A549 (cell line): ENCODE results near the gene KIAA1671. TPM values are rescaled to one million over a fixed set of nuclear protein-coding genes. Genes with fewer than 3 reads are reported as not detected.
"Not testable (repeated sequence)": the region's sequence is repeated elsewhere in the genome, so short reads cannot be mapped to it uniquely, and the experiment has no call there.

Experiments used
- ATAC-seq, 2 experiments: fragments of 200-7000 bp in 1 of 2; fragments of >200 bp in 1 of 2; cut with Nextera tagmentation in 1 of 2; cut with Tn5 transposase in 1 of 2; 3 replicates each; pipeline versions ENCODE4 v1.8.0 to v1.9.1; 2018 to 2020; ENCODE audit warnings: mild to moderate bottlenecking in 1 of 2, moderate library complexity in 1 of 2
- CTCF ChIA-PET: fragments of 300-600 bp; sonication (Branson Sonifier 250); formaldehyde crosslinking; extraction: SDS; loops from one replicate; lab custom pipeline; 2021; ENCODE audit warnings: antibody characterized with exemption, inconsistent platforms; lab: Yijun Ruan, JAX
- POLR2A ChIA-PET: fragments of 350-600 bp; formaldehyde crosslinking; extraction: SDS; loops from one replicate; lab custom pipeline; 2021; ENCODE audit warnings: antibody characterized with exemption, inconsistent platforms; lab: Yijun Ruan, JAX
- DNase-seq, 2 experiments: peaks; one replicate each; pipeline versions ENCODE4 v3.0.0 to v3.0.0-alpha.2; 2011 to 2016; ENCODE audit warnings: low read depth in 1 of 2, low spot score in 1 of 2
- FAIRE-seq: peaks from 2 replicates; lab custom pipeline; 2011; peaks lifted over from hg19 to GRCh38; lab: Jason Lieb, UNC
- H3K27ac ChIP-seq, 2 experiments: fragments of >200 bp; sonication (Bioruptor Twin); formaldehyde crosslinking; 3 replicates each; pipeline ENCODE4 v1.5.1; 2016 to 2017
- H3K4me1 ChIP-seq: fragments of >200 bp; sonication (Bioruptor Twin); formaldehyde crosslinking; 3 replicates; pipeline ENCODE4 v1.6.1; 2016
- H3K4me2 ChIP-seq: fragments of >200 bp; sonication (Bioruptor Twin); formaldehyde crosslinking; 3 replicates; pipeline ENCODE4 v1.6.1; 2016
- H3K4me3 ChIP-seq: fragments of >200 bp; sonication (Bioruptor Twin); formaldehyde crosslinking; 3 replicates; pipeline ENCODE4 v1.5.1; 2016
- H3K9me3 ChIP-seq: fragments of >200 bp; sonication (Bioruptor Twin); formaldehyde crosslinking; 3 replicates; pipeline ENCODE4 v1.6.1; 2016
- BCL3 ChIP-seq: fragments of >200 bp; sonication (Bioruptor Twin); formaldehyde crosslinking; IDR thresholded peaks from 3 replicates; pipeline ENCODE4 v1.6.1; 2016
- CHD2 ChIP-seq: fragments of 150-350 bp; IDR thresholded peaks from 2 replicates; pipeline ENCODE4 v1.6.1; 2014; ENCODE audit warnings: low read length; ENCODE audit not compliant: partially characterized antibody
- E2F6 ChIP-seq: IDR thresholded peaks from 2 replicates; pipeline ENCODE4 v1.6.1; 2012; ENCODE audit warnings: low read depth, borderline replicate concordance
- EHF ChIP-seq: fragments of 250-450 bp; sonication (Bioruptor Pico); IDR thresholded peaks from 2 replicates; pipeline ENCODE4 v1.5.0; 2020; ENCODE audit warnings: mild to moderate bottlenecking
- EHMT2 ChIP-seq: fragments of 200-600 bp; sonication (generic); IDR thresholded peaks from 2 replicates; pipeline ENCODE4 v1.6.1; 2016; ENCODE audit warnings: antibody characterized with exemption, low read depth, mild to moderate bottlenecking, moderate library complexity
- ELK1 ChIP-seq: fragments of 150-350 bp; IDR thresholded peaks from 2 replicates; pipeline ENCODE4 v1.6.1; 2014; ENCODE audit warnings: low read depth, mild to moderate bottlenecking, low read length
- EP300 ChIP-seq, 2 experiments: fragments of >200 bp; sonication (Bioruptor Twin); formaldehyde crosslinking; IDR thresholded peaks; 2 replicates in 1 of 2; 3 replicates in 1 of 2; pipeline ENCODE4 v1.6.1; 2016 to 2017
- FOSB ChIP-seq: fragments of 250-450 bp; sonication (Bioruptor Pico); IDR thresholded peaks from 2 replicates; pipeline ENCODE4 v1.5.0; 2020; ENCODE audit warnings: mild to moderate bottlenecking, moderate library complexity
- FOXS1 ChIP-seq: fragments of 250-450 bp; sonication (Bioruptor Pico); IDR thresholded peaks from 2 replicates; pipeline ENCODE4 v1.5.0; 2020; ENCODE audit warnings: mild to moderate bottlenecking, moderate library complexity
- HES2 ChIP-seq: fragments of >200 bp; sonication (Bioruptor Twin); formaldehyde crosslinking; IDR thresholded peaks from 2 replicates; pipeline ENCODE4 v1.6.1; 2016
- HOXB13 ChIP-seq: fragments of 250-450 bp; sonication (Bioruptor Pico); IDR thresholded peaks from 2 replicates; pipeline ENCODE4 v1.5.0; 2020; ENCODE audit warnings: low read depth, mild to moderate bottlenecking, moderate library complexity
- JUN ChIP-seq, 2 experiments: fragments of >200 bp; sonication (Bioruptor Twin); formaldehyde crosslinking; IDR thresholded peaks; 2 replicates in 1 of 2; 3 replicates in 1 of 2; pipeline ENCODE4 v1.6.1; 2016 to 2017
- NFE2L2 ChIP-seq: fragments of 150-350 bp; conservative IDR thresholded peaks from 2 replicates; pipeline ENCODE4 v1.6.1; 2014; ENCODE audit warnings: low read length
- NR3C1 ChIP-seq: fragments of >200 bp; sonication (Bioruptor Twin); formaldehyde crosslinking; IDR thresholded peaks from 3 replicates; pipeline ENCODE4 v1.6.1; 2017
- POLR2A ChIP-seq: IDR thresholded peaks from 2 replicates; pipeline ENCODE4 v1.6.1; 2012; ENCODE audit warnings: mild to moderate bottlenecking, low read length
- RFX5 ChIP-seq: fragments of 450-650 bp; IDR thresholded peaks from 2 replicates; pipeline ENCODE4 v1.7.1; 2014; ENCODE audit warnings: antibody characterized with exemption, mild to moderate bottlenecking, moderate library complexity
- SMC3 ChIP-seq: fragments of >200 bp; sonication (Bioruptor Twin); formaldehyde crosslinking; IDR thresholded peaks from 3 replicates; pipeline ENCODE4 v1.6.1; 2018; ENCODE audit warnings: inconsistent platforms
- SREBF2 ChIP-seq: fragments of 450-650 bp; IDR thresholded peaks from 2 replicates; pipeline ENCODE4 v1.6.1; 2014; ENCODE audit warnings: mild to moderate bottlenecking, moderate library complexity
- TFCP2L1 ChIP-seq: fragments of 250-450 bp; sonication (Bioruptor Pico); IDR thresholded peaks from 2 replicates; pipeline ENCODE4 v1.5.0; 2021; ENCODE audit warnings: mild to moderate bottlenecking
- ZNF302 ChIP-seq: fragments of 250-450 bp; sonication (Bioruptor Pico); IDR thresholded peaks from 2 replicates; pipeline ENCODE4 v1.9.0; 2021; ENCODE audit warnings: inconsistent platforms, mild to moderate bottlenecking, moderate library complexity
- ZSCAN20 ChIP-seq: fragments of 250-450 bp; sonication (Bioruptor Pico); IDR thresholded peaks from 2 replicates; pipeline ENCODE4 v1.8.0; 2022; ENCODE audit warnings: mild to moderate bottlenecking, moderate library complexity
- WGBS: methylation state at CpG from one replicate; pipeline ENCODE4 v1.1.6; 2017; ENCODE audit errors: missing lambda C conversion rate; 5-methylcytosine and 5-hydroxymethylcytosine counted together
- polyA plus RNA-seq, 4 experiments: library from polyadenylated mRNA; depleted of rRNA in 3 of 4; stranded (reverse); fragments of >200 nt; fragmentation: RNase III in 1 of 4; extraction: RNeasy Plus Mini Kit Qiagen cat#74134 plus additional on column Dnase treatment in 1 of 4; gene quantifications; 2 replicates in 3 of 4; 3 replicates in 1 of 4; pipeline ENCODE4 v1.2.3, GENCODE V29; 2011 to 2017

KIAA1671 gene
- polyA plus RNA-seq, 2 of the 4 experiments (the other 2 are of a cell fraction) = 5.3 to 7.9 TPM

GRCh38 chr22:25177895-25178294 is 225.4 kb downstream of the KIAA1671 start (continued):
- TF ChIP-seq ELK1 (no peak), CHD2 (no peak), JUN (IDR thresholded peaks at IDR 0.05) (no peak), POLR2A (no peak), FOSB (CRISPR knock-in tag) (no peak), RFX5 (no peak), TFCP2L1 (CRISPR knock-in tag) (no peak), ZSCAN20 (CRISPR knock-in tag) (no peak)

- H3K4me1 ChIP-seq, H3K9me3 ChIP-seq, DNase-seq, POLR2A ChIA-PET, H3K4me3 ChIP-seq, H3K4me2 ChIP-seq, H3K27ac ChIP-seq, FAIRE-seq, ATAC-seq: not testable (repeated sequence)
- WGBS = no CpG with 5 or more reads among the region's 6 CpGs
- CTCF ChIA-PET = interaction anchor here (0.6 kb wide), 1 partner anchor 20 kb away, joined by 3 read pairs; no protein-coding TSS in a partner anchor
These were observed 225.8 kb downstream of the KIAA1671 start for GRCh38 chr22:25178348-25178747.

GRCh38 chr22:25178869-25179631 is 226.5 kb downstream of the KIAA1671 start:
- H3K4me3 ChIP-seq, DNase-seq, POLR2A ChIA-PET, H3K4me2 ChIP-seq, H3K27ac ChIP-seq, H3K9me3 ChIP-seq, FAIRE-seq, H3K4me1 ChIP-seq: not testable (repeated sequence)
- ATAC-seq = peak in 1 of 2 experiments; percentile 44; a peak in 1 of 6 replicates
- CTCF ChIA-PET = interaction anchor here (1.2 kb wide), 1 partner anchor 9 kb away, joined by 3 read pairs; no protein-coding TSS in a partner anchor
- WGBS = 96% methylated on average over 43 of the region's 63 CpGs

GRCh38 chr22:25182131-25183110 is 229.9 kb downstream of the KIAA1671 start:
- DNase-seq (no peak), ATAC-seq (no peak), FAIRE-seq (no peak)
- H3K9me3 ChIP-seq = no peaks in the 10 kb centered on the region; the same call in 2 of the 3 replicates
- no peaks in the 10 kb centered on the region for H3K4me1 ChIP-seq
- H3K27ac ChIP-seq = no peak overlapping the region
- no peak overlapping the region for H3K4me2 ChIP-seq
- ChIA-PET CTCF (no interaction called here), POLR2A (no interaction called here)
- TF ChIP-seq POLR2A (no peak), ZNF302 (CRISPR knock-in tag) (no peak), SMC3 (no peak), TFCP2L1 (CRISPR knock-in tag) (no peak), E2F6 (no peak), NFE2L2 (no peak), EHF (no peak), SREBF2 (no peak), HES2 (no peak), RFX5 (no peak), BCL3 (no peak), HOXB13 (CRISPR knock-in tag) (no peak), EHMT2 (no peak), JUN (IDR thresholded peaks at IDR 0.05) (no peak), NR3C1 (no peak), FOXS1 (no peak), EP300 (IDR thresholded peaks at IDR 0.05) (no peak)
- H3K4me3 ChIP-seq = no peak overlapping the region
- WGBS = 95% methylated on average over 9 of the region's 10 CpGs
